Measurements from ENCODE around the gene TTLL13.

DNA sequence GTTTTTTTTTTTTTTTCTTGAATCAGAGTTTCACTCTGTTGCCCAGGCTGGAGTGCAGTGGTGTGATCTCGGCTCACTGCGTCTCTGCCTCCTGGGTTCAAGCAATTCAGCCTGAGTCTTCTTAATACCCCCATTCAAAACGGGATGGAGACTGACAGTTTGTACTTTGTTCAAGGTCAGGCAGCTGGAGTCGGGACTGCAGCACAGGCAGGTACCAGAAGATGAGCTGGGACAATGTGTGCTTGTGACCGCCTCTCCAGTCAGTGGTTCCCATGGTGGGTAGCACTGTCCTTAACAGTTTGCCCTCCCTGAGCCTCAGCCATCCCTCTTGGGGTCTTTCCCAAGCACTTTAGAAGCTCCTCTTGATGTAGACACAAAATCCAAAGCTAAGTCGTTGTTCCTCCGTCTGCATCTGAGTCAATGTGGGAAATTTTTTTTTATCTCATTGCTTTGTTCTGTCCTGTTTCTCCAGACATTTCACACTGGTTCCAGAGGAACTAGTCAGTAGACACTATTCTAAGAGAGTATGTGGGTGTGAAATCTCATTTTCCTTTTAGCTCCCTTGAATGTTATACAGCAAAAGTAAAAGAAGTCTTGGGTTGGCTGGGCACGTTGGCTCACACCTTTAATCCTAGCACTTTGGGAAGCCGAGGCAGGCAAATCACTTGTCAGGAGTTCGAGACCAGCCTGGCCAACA, 5.3 kb upstream of the TTLL13 start:
- TF ChIP-seq POLR2A (IDR thresholded peaks at IDR 0.05; ENCODE audit: low read depth, low read length) (no peak), TAF1 (IDR thresholded peaks at IDR 0.05; ENCODE audit: low read depth, low read length) (no peak), POLR2AphosphoS5 (IDR thresholded peaks at IDR 0.05; ENCODE audit: low read depth, low read length) (no peak), SPI1 (IDR thresholded peaks at IDR 0.05; ENCODE audit: low read depth, low read length) (no peak)

Measured in GM12891 (cell line).